Activated T-helper 2 cell treated with anti-CD3 and anti-CD28 coated beads, Interferon-gamma antibody, Interleukin-2, Interleukin-4, amounts not matched to agents 10 μg/mL and 5 μg/mL and 100 μg/mL, durations not matched to agents 14 hours and 24 hours and 36 hours (primary cell): Measurements from ENCODE around the gene AFF3. TPM values are rescaled to one million over a fixed set of nuclear protein-coding genes. Genes with fewer than 3 reads are reported as not detected.

Source experiments
- DNase-seq: peaks from one replicate; pipeline ENCODE4 v3.0.0; 2021; ENCODE audit warnings: low spot score
- H3K27ac Mint-ChIP-seq: one replicate; pipeline ENCODE4 v1.8.0; 2021; ENCODE audit warnings: mixed read lengths
- H3K27me3 Mint-ChIP-seq: one replicate; pipeline ENCODE4 v1.8.0; 2021; ENCODE audit warnings: low read depth, mixed read lengths
- H3K36me3 Mint-ChIP-seq: one replicate; pipeline ENCODE4 v1.8.0; 2021; ENCODE audit warnings: low read depth, mixed read lengths
- H3K4me1 Mint-ChIP-seq: one replicate; pipeline ENCODE4 v1.8.0; 2021; ENCODE audit warnings: low read depth, mixed read lengths
- H3K4me3 Mint-ChIP-seq: one replicate; pipeline ENCODE4 v1.8.0; 2021; ENCODE audit warnings: low read depth, mild to moderate bottlenecking, moderate library complexity, mixed read lengths
- H3K9me3 Mint-ChIP-seq: one replicate; pipeline ENCODE4 v1.8.0; 2021; ENCODE audit warnings: mixed read lengths
- intact Hi-C: fragments of 100-400 bp; cut with micrococcal nuclease; formaldehyde crosslinking; loops from one replicate; pipeline ENCODE4 v1.15.1; 2023
- total RNA-seq: library from RNA; stranded (reverse); gene quantifications from 2 replicates; pipeline ENCODE4 v1.2.3, GENCODE V29; 2022

The AFF3 gene
- total RNA-seq, 1 donor from 2014 or later, result 1.4 TPM

GRCh38 chr2:100017633-100018032 lies 124.8 kb downstream of the AFF3 start:
- no peak overlapping the region for H3K4me3 Mint-ChIP-seq
- H3K4me1 Mint-ChIP-seq, result no peaks in the 10 kb centered on the region
- no peaks in the 10 kb centered on the region for H3K36me3 Mint-ChIP-seq
- DNase-seq, result no peak
- intact Hi-C loops, result no loop called here
- no peak overlapping the region for H3K27ac Mint-ChIP-seq
- no peaks in the 10 kb centered on the region for H3K9me3 Mint-ChIP-seq
- H3K27me3 Mint-ChIP-seq, result no peaks in the 10 kb centered on the region

GRCh38 chr2:100016756-100017155 lies 125.6 kb downstream of the AFF3 start:
- no peaks in the 10 kb centered on the region for H3K36me3 Mint-ChIP-seq
- no peaks in the 10 kb centered on the region for H3K9me3 Mint-ChIP-seq
- intact Hi-C loops, result no loop called here
- H3K27me3 Mint-ChIP-seq, result no peaks in the 10 kb centered on the region
- DNase-seq, result no peak
- H3K4me1 Mint-ChIP-seq, result no peaks in the 10 kb centered on the region
- no peak overlapping the region for H3K4me3 Mint-ChIP-seq
- no peak overlapping the region for H3K27ac Mint-ChIP-seq

DNA sequence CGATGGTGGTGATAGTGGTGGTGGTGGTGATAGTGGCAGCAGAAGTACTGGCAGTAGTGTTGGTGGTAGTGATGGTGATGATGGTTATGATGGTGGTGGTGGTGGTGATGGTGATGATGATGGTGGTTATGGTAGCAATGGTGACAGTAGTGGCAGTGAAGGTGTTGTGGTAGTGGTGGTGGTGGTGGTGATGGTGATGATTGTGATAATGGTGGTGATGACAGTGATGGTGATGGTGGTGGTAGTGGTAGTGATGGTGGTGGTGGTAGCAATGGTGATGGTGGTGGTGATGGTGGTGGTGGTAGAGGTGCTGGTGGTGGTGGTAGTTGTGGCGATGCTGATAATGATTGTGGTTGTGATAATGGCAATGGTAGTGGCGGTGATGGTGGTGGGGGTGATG lies 126.5 kb downstream of the AFF3 start:
- no peaks in the 10 kb centered on the region for H3K27me3 Mint-ChIP-seq
- H3K36me3 Mint-ChIP-seq, result no peaks in the 10 kb centered on the region
- intact Hi-C loops, result no loop called here
- H3K9me3 Mint-ChIP-seq, result no peaks in the 10 kb centered on the region
- H3K4me1 Mint-ChIP-seq, result no peaks in the 10 kb centered on the region
- no peak for DNase-seq
- H3K27ac Mint-ChIP-seq, result no peak overlapping the region
- no peak overlapping the region for H3K4me3 Mint-ChIP-seq

DNA sequence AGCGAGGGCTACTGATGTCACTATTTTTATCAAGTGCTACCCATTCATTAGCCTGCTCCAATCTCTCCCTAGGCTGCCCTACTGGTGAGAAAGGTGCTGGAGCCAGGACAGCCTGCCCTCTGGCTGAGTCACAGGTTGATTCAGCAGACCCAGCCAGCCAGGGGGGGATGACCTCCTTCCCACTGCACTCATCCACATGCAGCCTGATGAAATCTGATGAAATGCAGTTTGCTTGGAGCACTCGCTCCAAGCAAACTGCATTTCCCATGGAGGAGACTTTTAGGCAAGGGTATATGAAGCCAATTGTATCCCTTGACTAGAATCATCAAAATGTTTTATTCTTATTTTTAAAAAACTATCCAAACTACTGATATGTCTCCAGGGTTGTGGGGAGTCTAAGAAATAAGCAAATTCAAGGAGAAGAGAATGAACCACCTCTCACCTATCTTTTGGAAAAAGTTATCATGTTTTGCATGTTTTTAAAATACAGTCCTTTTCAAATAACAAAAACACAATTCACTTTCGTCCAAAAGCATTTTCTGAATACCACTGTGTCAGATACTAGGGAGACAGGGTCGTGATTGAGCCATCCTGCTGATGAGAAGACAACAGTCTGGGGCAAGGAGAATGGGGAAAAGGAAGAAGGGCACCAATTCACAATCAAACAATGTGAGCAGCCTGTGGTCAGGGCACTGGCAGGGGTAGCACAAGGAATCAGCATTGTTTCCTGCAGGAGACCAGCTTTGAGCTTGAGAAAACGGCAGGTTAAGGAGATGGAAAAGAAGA lies 128.3 kb downstream of the AFF3 start:
- intact Hi-C loops, result no loop called here
- no peaks in the 10 kb centered on the region for H3K9me3 Mint-ChIP-seq

DNA sequence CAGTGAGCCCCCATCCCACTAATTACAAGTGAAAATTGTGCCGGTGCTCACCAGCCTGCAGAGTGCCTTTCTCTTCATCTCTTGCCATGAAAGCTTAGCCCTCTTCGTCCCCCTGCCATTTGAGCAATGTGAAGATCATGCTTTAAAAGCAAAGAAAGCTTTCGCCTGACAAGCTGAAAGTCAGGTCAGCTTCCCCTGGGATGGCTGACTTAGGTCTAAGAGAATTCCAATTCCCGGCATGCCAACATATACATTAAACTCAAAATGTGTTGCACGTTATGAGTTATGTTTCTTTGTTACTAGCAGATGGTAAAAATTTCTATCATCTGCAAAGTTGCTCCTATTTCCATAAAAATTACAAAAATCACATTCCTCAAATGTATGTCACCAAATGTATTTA lies 129.8 kb downstream of the AFF3 start:
- no peak overlapping the region for H3K4me3 Mint-ChIP-seq
- peaks cover 3% of the 10 kb centered on the region for H3K27me3 Mint-ChIP-seq
- no peaks in the 10 kb centered on the region for H3K9me3 Mint-ChIP-seq
- intact Hi-C loops, result no loop called here
- DNase-seq, result no peak
- no peaks in the 10 kb centered on the region for H3K4me1 Mint-ChIP-seq
- H3K36me3 Mint-ChIP-seq, result no peaks in the 10 kb centered on the region
- no peak overlapping the region for H3K27ac Mint-ChIP-seq

More for the DNA sequence above, 128.3 kb downstream of the AFF3 start:
- DNase-seq, result no peak
- Mint-ChIP-seq H3K4me1 (no peaks in the 10 kb centered on the region), H3K4me3 (no peak overlapping the region), H3K27me3 (no peaks in the 10 kb centered on the region), H3K36me3 (no peaks in the 10 kb centered on the region), H3K27ac (no peak overlapping the region)

DNA sequence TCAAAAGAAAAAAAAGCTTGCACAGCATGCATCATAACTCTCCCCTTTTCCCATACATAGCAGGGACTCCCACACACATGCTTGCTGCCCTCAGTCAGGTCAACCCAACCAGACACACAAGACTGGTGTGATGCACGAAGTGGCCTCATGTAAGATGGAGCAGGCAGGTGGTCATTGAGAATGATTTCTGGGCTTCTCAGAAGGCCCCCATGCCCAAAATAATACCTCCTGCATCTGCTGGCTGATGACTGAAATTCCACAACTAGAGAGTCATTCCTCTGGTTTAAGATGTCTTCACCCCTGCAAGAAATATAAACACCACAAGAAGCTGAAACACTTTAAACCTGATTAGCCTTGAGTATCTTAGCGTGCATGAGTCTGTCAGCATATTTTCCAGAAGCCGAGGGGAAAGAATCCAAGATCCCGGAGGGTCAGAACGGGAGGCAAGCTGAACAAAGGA lies 131.1 kb downstream of the AFF3 start:
- no peak for DNase-seq
- intact Hi-C loops, result no loop called here
- H3K27me3 Mint-ChIP-seq, result peaks cover 3% of the 10 kb centered on the region
- no peaks in the 10 kb centered on the region for H3K9me3 Mint-ChIP-seq
- no peak overlapping the region for H3K4me3 Mint-ChIP-seq
- H3K4me1 Mint-ChIP-seq, result no peaks in the 10 kb centered on the region
- no peak overlapping the region for H3K27ac Mint-ChIP-seq
- H3K36me3 Mint-ChIP-seq, result no peaks in the 10 kb centered on the region

GRCh38 chr2:100010606-100011005 lies 131.8 kb downstream of the AFF3 start:
- no peak for DNase-seq
- Mint-ChIP-seq H3K27ac (no peak overlapping the region), H3K27me3 (peaks cover 3% of the 10 kb centered on the region), H3K36me3 (no peaks in the 10 kb centered on the region), H3K4me3 (no peak overlapping the region), H3K4me1 (no peaks in the 10 kb centered on the region), H3K9me3 (no peaks in the 10 kb centered on the region)
- intact Hi-C loops, result no loop called here

GRCh38 chr2:100009743-100010142 lies 132.6 kb downstream of the AFF3 start:
- no peaks in the 10 kb centered on the region for H3K9me3 Mint-ChIP-seq
- DNase-seq, result no peak
- no peaks in the 10 kb centered on the region for H3K4me1 Mint-ChIP-seq
- H3K4me3 Mint-ChIP-seq, result no peak overlapping the region
- no peaks in the 10 kb centered on the region for H3K36me3 Mint-ChIP-seq
- intact Hi-C loops, result no loop called here
- H3K27me3 Mint-ChIP-seq, result peaks cover 3% of the 10 kb centered on the region
- H3K27ac Mint-ChIP-seq, result no peak overlapping the region

GRCh38 chr2:100008956-100009355 lies 133.4 kb downstream of the AFF3 start:
- H3K4me1 Mint-ChIP-seq, result no peaks in the 10 kb centered on the region
- H3K27ac Mint-ChIP-seq, result no peak overlapping the region
- intact Hi-C loops, result no loop called here
- no peak overlapping the region for H3K4me3 Mint-ChIP-seq
- DNase-seq, result no peak
- no peaks in the 10 kb centered on the region for H3K9me3 Mint-ChIP-seq
- H3K27me3 Mint-ChIP-seq, result peaks cover 3% of the 10 kb centered on the region
- H3K36me3 Mint-ChIP-seq, result no peaks in the 10 kb centered on the region

DNA sequence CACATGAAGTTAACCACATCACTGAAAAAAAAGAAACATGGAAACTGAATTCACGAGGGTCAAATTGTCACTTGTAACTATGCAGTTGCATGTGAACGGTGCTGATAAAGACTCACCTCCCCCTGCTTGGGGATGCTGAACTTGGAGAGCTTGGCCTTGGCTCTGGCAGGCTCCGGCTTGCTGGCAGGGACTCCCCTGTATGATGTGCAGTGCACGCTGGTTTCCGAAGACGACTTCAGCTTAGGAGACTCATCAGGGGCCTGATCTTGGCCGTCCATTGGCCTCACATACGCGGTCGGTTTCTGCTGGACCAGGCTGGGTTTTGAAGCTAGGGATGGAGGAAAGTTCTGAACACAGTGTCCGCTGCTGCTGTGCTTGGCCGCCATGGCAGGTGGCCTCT lies 135.9 kb downstream of the AFF3 start:
- H3K4me1 Mint-ChIP-seq, result no peaks in the 10 kb centered on the region

DNA sequence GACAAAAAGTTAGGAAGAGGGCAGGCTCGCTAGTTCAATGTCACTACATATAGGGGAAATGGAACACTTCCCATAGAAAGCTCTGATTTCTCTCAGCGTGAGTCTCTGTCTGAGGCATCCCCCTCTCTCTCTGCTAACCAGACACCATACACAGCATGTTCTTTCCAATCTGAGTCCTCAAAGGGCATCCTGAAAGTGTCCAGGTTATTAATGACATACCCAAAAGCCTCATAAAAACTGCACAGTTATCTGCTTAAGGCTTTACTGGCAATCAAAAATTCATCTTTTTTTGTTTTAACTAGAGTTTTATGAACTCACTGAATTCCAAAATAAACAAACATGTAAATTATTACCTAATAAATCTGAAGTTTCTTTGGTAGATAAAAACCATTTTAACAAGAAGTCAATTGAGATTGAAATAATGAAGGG lies 137.4 kb downstream of the AFF3 start:
- H3K9me3 Mint-ChIP-seq, result no peaks in the 10 kb centered on the region
- DNase-seq, result no peak
- H3K4me3 Mint-ChIP-seq, result no peak overlapping the region
- peaks cover 7% of the 10 kb centered on the region for H3K4me1 Mint-ChIP-seq
- no peaks in the 10 kb centered on the region for H3K36me3 Mint-ChIP-seq
- H3K27ac Mint-ChIP-seq, result no peak overlapping the region
- intact Hi-C loops, result no loop called here
- peaks cover 3% of the 10 kb centered on the region for H3K27me3 Mint-ChIP-seq

More for the DNA sequence above, 135.9 kb downstream of the AFF3 start:
- Mint-ChIP-seq H3K27me3 (peaks cover 3% of the 10 kb centered on the region), H3K27ac (no peak overlapping the region), H3K4me3 (no peak overlapping the region), H3K36me3 (no peaks in the 10 kb centered on the region), H3K9me3 (no peaks in the 10 kb centered on the region)
- DNase-seq, result no peak
- intact Hi-C loops, result no loop called here

DNA sequence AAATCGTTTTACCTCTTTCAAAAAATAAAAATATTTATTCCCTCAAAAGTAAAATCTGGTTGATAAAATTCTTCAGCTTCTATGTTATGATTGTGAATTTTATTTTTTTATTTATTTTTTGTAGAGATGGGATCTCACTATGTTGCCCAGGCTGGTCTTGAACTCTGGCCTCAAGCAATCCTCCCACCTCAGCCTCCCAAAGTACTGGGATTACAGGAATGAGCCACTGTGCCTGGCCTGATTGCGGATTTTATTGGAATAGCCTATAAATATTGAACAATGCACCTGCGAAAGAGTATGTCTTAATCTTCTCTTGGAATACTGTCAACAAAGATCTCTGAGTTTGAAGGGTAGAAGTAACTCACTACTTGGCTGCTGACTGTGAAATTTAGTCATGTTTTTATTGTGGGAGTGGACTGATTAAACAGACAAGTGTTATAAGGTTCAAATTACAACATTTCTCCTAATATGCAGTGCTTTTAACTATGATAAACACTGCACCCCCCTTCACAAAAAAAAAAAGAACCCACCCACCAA lies 138.0 kb downstream of the AFF3 start:
- Mint-ChIP-seq H3K27me3 (peaks cover 3% of the 10 kb centered on the region), H3K27ac (no peak overlapping the region), H3K36me3 (no peaks in the 10 kb centered on the region), H3K4me3 (no peak overlapping the region), H3K9me3 (no peaks in the 10 kb centered on the region), H3K4me1 (peaks cover 7% of the 10 kb centered on the region)
- DNase-seq, result no peak
- intact Hi-C loops, result no loop called here

DNA sequence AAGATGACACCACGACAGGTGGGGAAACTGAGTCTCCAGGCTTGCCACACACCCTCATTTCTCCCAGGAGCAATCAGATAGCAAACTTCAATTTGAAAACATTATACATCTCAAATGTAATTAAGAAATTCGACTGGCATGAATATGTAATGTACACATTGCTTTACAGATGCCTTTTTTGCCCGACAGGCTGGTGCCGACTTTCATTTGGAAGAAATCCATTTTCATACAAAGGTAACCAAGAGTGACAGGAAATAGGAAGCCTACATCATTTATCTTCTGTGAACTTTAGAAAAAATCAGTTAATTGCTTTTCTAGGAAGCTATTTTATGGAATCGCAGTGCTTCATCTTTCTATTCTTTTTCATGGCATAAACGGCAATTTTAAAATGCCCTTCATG lies 140.3 kb downstream of the AFF3 start:
- no peaks in the 10 kb centered on the region for H3K9me3 Mint-ChIP-seq
- no peak for DNase-seq
- no peak overlapping the region for H3K4me3 Mint-ChIP-seq
- no peak overlapping the region for H3K27ac Mint-ChIP-seq
- intact Hi-C loops, result no loop called here
- no peaks in the 10 kb centered on the region for H3K27me3 Mint-ChIP-seq
- H3K4me1 Mint-ChIP-seq, result peaks cover 7% of the 10 kb centered on the region
- H3K36me3 Mint-ChIP-seq, result no peaks in the 10 kb centered on the region
